DLD1 (cell line): ENCODE data around the gene EEFSEC.

Experiments used
- in situ Hi-C: cut with HindIII; loops from 2 replicates; pipeline ENCODE4 v1.10.0; 2017; ENCODE audit warnings: low sequenced_read_pairs

The EEFSEC gene

DNA sequence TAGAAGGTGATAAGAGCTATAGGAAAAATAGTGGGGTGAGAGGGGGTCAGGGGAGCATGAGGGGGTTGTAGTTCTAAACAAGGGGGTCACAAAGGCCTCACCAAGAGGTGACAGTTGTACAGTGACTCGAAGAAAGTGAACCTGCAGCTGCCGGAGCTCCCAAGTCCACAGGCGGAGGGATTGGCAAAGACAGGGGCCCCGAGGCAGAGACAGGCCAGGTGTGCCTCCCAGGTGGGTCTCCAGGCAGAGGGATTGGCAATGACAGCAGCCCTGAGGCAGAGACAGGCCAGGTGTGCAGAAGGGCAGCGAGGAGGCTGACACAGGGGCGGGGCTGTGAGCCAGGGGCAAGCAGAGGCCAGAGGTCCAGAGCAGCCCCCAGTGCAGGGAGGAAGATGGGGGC is 249.7 kb downstream of the EEFSEC start:
- in situ Hi-C loops: no loop called here

DNA sequence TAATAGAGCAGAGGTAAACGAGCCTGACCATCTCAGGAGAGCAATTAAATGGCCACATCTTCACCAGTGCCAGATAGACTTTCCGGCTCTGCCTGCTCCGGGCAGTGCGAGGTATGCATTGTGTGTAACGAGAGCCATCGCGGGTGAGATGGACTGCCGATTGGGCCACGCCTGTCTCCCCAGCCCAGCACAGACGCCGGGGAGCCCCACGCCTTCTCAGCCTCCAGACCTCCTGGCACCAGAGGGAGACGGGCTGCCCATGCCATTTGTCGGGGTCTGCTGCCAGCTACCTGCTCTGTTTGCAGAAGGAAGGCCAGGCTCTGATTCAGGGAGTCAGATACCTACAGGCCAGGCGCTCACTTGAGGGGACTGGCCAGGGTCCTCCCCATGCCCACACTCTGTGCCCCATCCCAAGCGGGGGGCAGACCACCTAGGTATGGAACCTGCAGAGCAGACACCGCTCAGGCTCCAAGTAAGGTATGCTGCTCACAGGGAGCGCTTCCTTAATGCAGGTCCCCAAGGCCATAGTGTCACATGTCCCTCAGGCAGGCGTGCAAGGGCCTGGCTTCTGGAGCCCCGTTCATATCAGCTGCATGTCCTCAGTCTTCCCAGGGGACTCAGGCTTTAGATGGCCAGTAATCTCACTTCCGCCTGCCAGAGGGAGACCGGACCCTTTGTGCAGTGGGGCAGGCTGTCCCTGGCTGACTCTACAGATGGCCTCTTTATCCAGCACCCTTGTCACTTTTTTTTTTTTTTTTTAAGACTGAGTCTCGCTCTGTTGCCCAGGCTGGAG is 251.2 kb downstream of the EEFSEC start:
- in situ Hi-C loops: no loop called here

DNA sequence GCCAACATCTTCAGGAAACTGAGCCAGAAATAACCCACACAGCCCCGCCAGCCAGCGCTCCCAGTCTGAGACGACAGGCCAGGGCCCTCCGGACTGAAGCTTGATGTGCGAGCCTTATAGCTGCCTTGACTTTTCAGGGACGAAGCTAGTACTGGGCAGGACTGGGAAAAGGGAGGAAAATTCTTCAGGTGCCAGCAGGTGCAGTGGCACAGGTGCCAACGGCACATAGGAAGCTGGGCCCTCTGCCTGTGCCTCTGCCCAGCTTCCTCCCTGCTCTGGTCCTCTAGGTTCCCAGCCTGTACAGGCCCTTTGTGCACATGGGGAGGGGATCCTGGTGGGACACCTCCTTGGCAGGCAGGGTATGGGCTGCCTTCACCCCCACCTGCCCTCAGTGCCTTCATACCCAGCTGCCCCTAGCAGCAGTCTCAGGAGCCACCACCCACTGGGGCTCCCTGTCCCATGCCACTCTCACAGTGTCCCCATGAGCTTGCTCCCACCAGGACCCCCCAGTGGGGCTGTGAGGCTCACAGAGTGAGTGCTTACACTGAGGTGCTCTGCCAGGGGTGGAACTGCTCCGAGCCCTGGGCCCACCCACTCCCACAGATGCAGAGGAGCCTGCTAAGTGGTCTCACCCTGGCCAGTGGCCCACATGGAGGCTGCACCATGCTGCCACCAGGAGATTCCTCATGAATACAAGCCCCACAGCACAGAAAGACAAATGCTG is 252.4 kb downstream of the EEFSEC start:
- in situ Hi-C loops: no loop called here

GRCh38 chr3:128407247-128407646 is 254.0 kb downstream of the EEFSEC start:
- in situ Hi-C loops: no loop called here

DNA sequence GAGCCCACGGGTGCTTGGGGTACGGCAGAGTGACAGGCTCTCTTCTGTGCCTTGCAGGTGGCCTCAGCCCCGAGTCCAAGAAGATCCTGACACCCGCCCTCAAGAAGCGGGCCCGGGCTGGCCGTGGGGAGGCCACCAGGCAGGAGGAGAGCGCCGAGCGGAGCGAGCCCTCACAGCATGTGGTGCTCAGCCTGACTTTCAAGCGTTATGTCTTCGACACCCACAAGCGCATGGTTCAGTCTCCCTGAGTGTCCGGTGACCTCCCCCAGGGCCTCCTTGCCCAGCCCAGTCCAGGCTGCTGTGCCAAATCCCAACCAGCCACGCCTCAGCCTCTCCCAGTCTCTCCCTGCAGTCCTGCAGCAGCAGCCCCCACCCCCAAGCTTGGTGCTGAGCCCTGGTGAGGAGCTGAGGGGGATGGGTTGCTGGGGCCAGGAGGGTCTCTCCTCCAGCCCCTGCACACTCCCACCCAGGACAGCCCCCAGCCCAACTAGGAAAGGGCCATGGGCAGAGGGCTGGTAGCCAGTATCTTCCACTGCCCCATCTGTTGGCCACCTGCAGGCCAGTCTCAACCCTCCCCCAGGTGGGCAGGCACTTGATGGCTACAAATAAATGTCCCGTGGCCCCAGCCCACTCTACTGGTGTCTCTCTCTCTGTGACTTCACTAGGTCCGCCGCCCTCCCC is 254.9 kb downstream of the EEFSEC start:
- in situ Hi-C loops: no loop called here

- in situ Hi-C loops: no loop called here
Measured at GRCh38 chr3:128408693-128409623, 255.7 kb downstream of the EEFSEC start.

- in situ Hi-C loops: no loop called here
Measured at GRCh38 chr3:128409624-128410581, 256.6 kb downstream of the EEFSEC start.

GRCh38 chr3:128410669-128411573 is 257.6 kb downstream of the EEFSEC start:
- in situ Hi-C loops: no loop called here

DNA sequence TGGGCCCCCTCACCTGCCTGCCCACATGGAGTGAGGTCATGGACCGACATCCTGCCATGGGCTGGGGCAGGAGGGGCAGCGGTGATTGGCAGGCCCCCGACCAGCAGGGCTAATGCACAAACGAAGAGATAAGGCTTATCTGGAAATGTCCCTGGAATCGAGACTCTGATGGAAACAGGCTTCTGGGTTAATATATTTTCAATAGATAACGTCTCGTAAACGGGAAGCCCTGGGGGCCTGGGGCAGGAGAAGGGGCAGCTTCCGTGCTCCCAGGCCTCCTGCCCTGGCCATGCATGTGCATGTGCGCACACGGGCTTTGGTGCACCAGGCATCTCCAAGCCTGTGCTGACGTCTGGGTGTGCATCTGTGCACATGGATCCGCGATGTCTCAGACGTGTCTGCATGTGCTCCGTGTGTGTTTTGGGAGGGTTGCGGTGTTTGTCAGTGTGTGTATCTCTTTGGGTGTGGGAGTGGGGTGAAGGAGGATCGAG is 258.3 kb downstream of the EEFSEC start:
- in situ Hi-C loops: no loop called here

- in situ Hi-C loops: no loop called here
Measured at GRCh38 chr3:128412180-128413002, 259.1 kb downstream of the EEFSEC start.

DNA sequence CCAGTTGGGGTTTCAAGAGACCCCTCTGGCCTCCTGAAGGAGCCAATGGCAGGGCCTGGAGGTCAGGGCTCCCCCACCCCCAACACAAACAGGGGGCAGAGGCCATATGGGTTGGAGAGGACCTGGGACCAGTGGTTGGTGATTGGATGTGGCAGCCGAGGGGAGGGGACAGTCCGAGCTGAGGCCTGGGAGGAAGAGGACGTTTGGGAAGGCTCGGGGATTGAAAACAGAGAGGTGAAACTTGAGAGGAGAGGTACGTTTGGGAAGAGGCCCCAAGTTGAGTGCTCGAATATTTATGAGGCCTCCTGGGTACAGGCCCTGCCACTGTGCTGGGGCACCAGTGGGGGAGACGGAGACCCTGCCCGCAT is 259.7 kb downstream of the EEFSEC start:
- in situ Hi-C loops: no loop called here

DNA sequence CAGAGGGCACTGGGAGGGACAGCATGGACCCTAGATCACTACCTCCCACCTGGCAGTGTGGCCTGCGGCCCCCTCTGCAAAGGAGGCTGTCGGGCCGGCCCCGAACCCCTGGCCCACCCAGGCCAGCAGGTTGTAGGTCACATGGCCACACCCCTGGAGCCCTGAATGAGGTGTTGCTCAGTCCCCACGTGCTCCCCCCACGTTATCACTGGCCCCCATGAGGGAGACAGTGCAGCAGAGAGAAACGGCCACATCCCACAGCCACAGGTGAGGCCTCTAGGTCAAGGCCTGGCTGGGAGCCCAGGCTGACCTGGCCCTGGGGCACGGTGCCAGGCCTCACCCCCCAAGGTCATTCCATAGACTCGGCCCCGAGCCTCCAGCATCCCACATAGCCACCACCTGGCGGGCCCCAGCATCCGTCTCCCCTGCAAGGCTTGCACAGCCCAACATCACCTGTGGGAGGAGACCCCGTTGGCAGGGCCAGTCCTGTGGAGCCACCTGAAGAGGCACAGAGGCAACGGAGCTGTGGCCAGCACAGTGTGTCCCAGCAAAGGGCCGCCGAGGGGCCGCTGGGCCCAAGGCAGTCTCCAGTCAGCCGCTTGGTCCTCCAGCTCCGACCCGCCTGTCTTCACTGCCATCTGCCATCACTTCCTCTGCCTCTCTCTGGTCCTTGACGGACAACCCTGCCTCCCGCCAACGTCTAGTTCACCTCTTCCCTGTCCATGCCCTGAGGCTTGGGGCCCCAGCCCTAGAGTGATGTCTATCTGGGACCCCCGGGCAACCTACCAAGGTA is 260.3 kb downstream of the EEFSEC start:
- in situ Hi-C loops: no loop called here

- in situ Hi-C loops: no loop called here
Measured at GRCh38 chr3:128415200-128415772, 262.0 kb downstream of the EEFSEC start.

DNA sequence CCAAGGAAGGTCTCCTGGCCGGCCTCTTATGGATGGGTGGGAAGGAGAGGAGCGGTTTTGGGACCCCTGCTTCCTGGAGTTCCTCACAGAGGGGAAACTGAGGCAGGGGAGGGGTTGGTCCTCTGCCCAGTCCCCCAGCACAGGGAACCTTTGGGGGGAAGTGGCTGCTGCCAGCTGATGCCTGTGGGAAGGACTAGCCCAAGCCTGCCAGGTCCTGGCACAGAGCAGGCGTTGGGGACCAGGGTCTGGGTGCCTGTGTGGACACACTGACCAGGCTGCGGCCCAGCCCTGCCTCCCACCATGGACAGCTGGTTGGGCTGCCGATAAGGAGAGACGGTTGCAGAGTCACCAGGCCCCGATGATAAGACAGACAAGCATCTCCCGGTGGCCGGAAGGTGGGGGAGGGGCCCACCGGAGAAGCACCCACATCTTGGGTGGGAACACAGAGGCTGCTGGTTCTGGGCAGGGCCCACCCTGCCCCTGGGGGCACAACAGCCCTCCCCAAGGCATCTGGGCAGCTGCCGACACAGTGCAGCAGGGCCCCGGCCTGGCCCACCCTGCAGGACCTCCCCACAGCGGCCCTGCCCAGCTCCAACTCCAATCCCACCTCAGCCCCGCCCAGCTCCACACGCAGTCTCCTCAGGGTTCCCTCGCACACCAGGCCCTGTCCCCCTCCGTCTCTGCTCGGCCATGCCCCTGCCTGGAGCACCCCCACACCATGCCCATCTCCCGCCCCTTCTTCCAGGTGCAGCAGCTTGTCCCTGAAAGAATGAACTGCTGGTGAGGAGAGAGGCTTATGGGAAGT is 262.7 kb downstream of the EEFSEC start:
- in situ Hi-C loops: no loop called here

GRCh38 chr3:128416578-128417211 is 263.4 kb downstream of the EEFSEC start:
- in situ Hi-C loops: no loop called here
